HG03565 (cell line): ENCODE measurements around the gene AHCY.

Source experiments
- ATAC-seq: cut with Tn5 transposase; IDR thresholded peaks from one replicate; pipeline ENCODE4 v1.9.1; 2021; ENCODE audit warnings: mild to moderate bottlenecking, moderate library complexity; ENCODE audit not compliant: unreplicated experiment

Gene AHCY

DNA sequence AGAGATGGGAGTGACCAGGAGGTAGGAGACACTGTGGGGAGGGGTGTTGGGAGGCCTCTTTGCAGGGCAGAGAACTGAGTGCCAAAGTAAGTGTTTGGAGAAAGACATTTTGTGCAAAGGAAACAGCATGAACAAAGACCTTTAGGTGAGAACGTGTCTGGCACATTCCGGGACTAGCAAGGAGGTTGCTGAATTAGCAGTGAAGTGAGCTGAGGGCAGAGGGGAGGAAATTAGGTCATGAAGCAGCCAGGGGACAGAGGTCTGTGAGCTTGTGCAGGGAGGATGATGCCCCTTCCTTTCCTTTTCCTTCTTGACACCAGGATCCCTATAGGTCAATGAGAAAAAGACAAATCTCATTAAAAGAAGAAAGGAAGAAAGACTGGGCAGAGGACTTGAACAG, 21.4 kb upstream of the AHCY start:
- no peak for ATAC-seq

GRCh38 chr20:34322267-34323105, 19.3 kb upstream of the AHCY start:
- no peak for ATAC-seq

- ATAC-seq: no peak
These were observed 17.7 kb upstream of the AHCY start for GRCh38 chr20:34320861-34321260.

- ATAC-seq: no peak
These were observed 15.7 kb upstream of the AHCY start for GRCh38 chr20:34318609-34319443.

DNA sequence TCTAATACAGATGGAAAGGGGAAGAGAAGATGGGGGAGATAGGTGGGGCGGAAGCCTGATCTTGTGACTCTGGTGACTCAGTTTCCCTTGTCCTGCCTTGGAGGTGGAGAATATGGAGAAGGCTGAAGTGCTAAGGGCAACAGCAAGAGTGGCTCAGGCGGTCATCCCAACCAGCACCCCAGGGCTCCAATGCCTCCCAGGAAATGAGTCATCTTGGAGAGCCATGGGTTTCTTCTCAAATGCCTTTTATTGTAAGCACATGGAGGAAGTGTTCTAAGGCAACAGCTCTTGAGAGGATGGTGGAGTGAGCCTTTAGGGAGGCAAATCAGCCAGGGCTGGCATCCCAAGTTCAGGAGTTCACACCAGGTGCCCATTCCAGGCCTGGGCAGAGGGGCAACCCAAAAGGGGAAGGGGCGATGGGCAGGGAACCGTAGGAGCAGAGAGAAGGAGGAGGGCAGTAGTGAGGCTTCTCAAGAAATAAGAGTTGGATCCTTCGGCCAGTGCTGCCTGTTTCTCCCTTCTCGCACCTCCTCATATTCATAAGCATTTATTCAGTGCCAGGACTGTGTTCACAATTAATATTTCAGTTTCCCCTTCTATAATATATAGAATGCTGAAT, 13.2 kb upstream of the AHCY start:
- no peak for ATAC-seq

DNA sequence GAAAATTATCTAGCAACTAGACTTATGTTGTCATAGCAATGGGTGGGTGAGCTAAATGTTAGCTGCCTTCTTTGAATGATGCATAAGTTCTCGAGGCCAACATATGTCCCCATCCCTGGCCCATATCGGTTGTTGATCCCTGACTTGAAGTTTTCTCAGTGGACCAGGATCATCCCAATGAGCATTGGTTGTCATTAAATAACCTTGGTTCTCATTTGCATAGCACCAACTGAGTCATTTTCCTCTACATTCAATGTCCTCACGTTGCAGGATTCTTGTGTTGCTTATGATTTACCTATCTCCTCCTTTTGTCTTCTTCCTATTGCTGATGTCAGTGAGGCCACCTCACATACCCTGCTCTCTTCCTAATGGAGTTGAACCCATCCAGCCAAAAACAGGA, 12.1 kb upstream of the AHCY start:
- ATAC-seq: no peak

- peak; percentile 83 for ATAC-seq
These were observed 9.5 kb upstream of the AHCY start for GRCh38 chr20:34312544-34313217.

DNA sequence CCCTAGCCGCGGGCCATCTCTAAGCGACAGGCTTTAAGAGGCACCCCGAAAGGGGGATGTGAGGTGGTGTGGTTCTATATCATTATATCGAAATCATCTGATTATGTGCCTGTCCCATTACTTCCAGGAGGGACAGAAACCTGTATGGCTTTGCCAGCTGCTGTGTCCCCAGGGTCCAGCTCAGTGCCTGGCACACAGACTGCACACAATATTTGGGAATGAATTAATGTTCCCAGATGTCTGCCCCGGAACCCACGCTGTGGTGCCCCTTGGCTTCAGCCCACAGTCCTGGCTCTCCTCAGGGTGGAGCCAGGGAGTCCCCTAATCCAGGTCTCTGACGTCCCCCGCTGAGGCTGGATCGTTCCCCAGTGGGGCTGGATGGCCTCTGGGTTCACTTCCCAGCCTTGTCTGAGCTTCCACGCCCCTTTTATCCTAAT, 8.9 kb upstream of the AHCY start:
- ATAC-seq: no peak

DNA sequence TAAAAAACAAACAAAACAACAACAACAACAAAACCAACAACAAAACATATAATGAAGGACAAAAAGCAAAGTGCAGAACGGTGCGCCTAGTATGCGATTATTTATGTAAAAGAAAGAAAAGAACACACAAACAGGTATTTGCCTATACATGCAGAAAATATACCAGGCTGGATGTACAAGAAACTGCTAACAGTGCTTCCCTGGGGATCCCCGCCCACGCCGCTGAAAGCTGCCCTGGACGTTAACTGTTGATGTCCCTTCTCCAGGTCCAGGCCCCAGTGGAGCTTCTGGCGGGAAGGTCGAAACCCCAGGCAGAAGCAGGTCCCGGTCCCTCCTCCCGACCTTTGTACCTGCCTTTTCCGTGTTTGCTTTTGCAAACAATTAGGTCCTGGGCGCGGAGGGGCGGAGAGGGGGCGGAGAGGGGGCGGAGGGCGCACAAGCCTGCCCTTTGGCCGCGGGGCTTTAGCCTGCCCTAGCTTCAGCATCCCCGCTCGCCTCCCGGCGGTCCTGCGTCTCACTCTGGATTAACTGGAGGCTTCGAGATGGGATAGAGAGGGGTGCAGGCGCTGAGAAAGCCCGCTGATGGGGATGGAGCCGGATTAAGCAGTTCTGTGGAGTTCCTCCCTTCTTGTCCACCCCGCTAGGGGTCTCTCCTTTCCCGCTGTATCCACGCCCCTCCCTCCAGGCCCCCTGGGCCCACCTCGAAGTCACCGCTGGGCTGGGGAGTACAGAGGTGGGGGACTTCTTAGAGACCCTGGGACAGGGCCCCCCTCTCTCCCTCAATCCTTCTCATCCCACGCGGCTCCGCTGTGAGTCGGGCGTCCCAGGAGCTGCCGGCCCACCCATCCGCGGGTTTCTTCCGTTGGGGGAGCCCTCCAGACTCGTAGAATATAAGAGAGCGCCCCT, 8.2 kb upstream of the AHCY start:
- no peak for ATAC-seq

DNA sequence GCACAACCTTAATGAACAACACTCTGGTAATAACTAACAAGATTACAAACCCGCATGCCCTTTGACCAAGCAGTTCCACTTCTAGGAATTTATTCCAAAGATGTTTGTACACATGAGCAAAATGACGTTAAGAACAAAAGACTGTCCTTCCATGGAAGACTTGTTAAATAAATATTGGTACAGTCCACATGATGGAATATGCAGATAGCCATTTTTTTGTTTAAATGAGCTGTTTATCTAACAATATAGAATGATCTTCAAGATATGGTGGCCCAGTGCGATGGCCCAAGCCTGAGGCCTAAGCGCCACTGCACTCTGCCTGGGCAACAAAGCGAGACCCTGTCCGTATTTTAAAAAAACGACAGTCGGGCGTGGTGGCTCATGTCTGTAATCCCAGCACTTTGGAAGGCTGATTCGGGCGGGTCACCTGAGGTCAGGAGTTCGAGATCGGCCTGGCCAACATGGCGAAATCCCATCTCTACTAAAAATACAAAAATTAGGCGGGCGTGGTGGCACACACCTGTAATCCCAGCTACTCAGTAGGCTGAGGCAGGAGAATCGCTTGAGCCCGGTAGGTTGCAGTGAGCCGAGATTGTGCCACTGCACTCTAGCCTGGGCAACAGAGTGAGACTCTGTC, 7.4 kb upstream of the AHCY start:
- ATAC-seq: no peak

DNA sequence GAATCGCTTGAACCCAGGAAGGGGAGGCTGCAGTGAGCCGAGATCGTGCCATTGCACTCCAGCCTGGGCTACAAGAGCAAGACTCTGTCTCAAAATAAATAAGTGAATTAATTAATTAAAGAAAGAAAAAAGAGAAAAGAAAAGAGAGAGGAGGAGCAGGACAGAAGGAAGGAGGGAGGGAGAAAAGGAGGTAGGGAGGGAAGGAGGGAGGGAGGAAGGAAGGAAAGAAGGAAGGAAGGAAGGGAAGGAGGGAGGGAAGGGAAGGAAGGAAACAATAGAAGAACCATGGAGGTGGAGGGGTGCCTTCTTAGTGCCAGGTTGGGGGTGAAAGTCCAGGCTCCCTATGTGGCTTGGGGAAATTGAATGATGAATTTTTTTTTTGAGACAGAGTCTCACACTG, 6.5 kb upstream of the AHCY start:
- no peak for ATAC-seq

GRCh38 chr20:34305333-34306230, 2.4 kb upstream of the AHCY start:
- ATAC-seq: no peak

DNA sequence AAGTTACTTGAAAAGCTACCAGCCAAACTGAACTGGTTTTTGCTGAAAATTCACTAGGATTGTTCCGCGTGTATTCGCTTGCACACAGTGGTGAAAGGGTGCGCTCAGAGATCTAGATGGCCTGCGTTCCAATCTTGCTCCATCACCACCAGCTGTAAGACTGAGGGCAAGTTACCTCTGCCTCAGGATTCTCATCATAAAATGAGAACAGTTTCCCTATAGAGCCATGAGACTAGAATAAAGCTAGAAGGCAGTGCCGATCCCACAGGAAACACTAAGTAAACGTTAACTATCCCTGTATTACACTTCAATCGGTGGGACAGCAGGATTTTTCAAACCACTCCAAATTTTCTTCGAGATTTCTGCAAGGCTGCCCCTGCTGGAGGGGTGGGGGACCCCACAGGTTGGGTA, 838 bp downstream of the AHCY start:
- ATAC-seq: no peak

- ATAC-seq: no peak
These were observed 1.4 kb downstream of the AHCY start for GRCh38 chr20:34301587-34302311.

GRCh38 chr20:34300809-34301586, 2.2 kb downstream of the AHCY start:
- ATAC-seq: no peak

- ATAC-seq: no peak
These were observed 2.8 kb downstream of the AHCY start for GRCh38 chr20:34300256-34300806.
